GM18520 (cell line): Measurements from ENCODE around the gene KIF1C.
"Not testable (repeated sequence)": the region's sequence is repeated elsewhere in the genome, so short reads cannot be mapped to it uniquely, and the experiment has no call there.

Source experiments
- ATAC-seq: cut with Tn5 transposase; IDR thresholded peaks from one replicate; pipeline ENCODE4 v1.9.1; 2021; ENCODE audit not compliant: unreplicated experiment

Gene KIF1C

DNA sequence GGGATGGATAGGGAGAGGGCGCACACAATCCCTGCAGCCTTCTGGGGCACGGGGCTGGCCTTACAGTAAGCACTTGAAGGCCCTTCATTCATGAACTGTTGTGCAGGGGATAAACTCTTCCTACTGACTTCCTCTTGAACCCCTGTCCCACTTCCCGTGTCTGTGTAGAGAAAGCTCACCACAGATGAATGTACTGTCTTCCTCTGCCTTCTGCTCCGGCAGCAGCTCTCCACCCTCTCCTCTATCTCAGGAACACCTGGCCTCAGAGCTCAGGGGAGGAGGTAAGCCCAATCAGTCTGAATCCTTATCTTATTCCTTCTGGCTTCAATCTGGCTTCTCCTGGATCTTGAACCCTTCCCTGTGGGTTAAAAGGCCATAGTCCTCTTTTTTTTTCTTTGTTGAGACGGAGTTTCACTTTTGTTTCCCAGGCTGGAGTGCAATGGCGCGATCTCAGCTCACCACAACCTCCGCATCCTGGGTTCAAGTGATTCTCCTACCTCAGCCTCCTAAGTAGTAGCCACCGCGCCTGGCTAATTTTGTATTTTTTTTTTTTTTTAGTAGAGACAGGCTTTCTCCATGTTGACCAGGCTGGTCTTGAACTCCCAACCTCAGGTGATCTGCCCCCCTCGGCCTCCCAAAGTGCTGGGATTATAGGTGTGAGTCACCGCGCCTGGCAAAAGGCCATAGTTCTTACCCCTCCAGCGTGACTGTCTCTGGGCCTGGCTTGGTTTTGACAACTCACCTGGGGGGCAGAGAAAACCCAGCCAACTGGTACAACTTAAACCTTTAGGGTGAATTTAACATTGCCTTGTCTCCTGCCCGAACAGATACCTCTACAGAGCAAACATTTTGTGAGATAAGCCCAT, 44.6 kb downstream of the KIF1C start:
- no peak for ATAC-seq

GRCh38 chr17:5043524-5043923, 45.8 kb downstream of the KIF1C start:
- no peak for ATAC-seq

DNA sequence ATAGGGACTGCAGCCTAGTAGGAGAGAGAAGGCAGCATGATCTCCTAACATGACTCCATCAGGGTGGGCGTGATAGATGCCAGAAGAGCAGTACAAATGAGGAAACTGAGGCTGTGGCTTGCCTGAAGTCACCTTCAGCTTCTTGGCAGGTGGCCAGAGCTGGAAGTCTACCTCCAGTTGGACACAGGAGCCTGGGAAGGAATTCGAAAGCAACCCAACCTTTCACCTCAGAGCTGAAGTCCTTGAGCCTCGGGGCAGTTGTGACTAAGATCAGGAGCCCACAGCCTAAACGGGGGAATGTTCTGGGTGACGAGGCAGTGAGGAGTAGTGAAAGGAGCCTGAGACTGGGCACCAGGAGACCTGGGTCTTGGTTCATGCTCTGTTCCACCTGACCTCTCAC, 46.9 kb downstream of the KIF1C start:
- ATAC-seq, result no peak

DNA sequence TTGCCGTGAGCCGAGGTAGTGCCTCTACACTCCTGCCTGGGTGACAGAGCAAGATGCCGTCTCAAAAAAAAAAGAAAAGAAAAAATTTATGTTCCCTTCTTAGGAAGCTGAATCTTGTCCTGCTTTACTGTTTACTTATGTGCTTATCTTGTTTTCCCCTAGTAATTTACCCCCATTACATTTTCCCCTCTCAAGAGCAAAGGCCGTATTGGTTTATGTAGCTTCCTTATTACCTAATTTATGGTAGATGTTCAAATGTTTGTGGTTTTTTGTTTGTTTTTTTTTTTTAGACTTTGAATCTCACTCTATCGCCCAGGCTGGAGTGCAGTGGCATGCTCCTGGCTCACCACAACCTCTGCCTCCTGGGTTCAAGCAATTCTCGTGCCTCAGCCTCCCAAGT, 47.7 kb downstream of the KIF1C start:
- ATAC-seq, result no peak

DNA sequence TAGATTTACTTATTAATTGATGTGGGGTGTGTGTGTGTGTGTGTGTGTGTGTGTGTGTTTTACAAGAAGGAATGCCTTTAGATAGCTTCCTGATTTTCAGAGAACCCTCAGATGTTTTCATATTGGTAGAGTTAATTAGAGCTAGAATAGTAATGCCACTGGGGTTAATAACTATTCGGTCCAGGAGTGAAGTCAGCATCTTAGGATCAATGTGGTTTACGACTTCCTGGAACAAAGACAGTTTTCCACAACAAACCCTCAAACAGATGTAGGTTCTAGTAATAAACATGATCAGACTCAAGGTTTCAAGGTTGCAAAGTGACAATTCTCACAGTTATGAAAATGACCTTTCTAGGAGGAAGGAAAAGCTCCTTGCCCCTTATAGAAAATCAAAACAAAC, 49.7 kb downstream of the KIF1C start:
- ATAC-seq, result no peak

DNA sequence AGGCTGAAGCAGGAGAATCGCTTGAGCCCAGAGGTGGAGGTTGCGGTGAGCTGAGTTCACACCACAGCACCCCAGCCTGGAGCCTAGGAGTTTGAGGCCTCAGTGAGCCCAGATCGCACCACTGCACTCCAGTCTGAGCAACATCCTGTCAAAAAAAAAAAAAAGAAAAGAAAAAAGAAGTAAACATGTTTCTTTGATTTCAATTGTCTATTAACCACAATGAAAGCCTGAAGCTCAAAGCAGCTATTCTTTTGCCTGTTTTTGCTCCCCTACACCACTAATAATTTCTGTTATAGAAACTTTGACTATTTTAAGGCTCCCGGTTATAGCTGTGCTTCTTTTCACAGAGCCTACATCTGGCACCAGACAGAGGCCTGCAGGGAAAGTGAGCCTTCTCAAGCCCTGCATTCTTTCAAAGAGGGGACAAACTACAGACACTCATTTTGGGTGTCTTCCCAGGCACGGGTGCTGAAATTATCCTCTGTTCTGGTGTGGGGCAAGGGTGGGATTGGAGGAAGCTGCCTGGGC, 51.6 kb downstream of the KIF1C start:
- no peak for ATAC-seq

DNA sequence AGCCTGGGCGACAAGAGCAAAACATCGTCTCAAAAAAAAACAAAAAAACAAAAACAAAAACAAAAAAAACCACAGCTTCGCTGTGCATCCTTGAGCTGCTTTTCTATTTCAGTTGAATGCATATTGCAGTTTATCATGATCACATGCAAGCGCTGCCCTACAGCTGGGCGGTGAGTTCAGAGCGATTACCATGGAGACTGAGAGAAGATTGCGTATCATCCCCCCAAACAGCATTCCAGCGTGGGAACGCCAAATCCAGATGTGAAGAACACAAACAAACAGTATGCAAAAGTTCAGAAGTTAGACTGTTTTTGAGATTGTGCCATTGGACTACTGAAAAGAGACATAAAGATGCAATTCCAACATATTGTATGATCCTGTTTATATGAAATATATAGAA, 52.5 kb downstream of the KIF1C start:
- ATAC-seq, result no peak

DNA sequence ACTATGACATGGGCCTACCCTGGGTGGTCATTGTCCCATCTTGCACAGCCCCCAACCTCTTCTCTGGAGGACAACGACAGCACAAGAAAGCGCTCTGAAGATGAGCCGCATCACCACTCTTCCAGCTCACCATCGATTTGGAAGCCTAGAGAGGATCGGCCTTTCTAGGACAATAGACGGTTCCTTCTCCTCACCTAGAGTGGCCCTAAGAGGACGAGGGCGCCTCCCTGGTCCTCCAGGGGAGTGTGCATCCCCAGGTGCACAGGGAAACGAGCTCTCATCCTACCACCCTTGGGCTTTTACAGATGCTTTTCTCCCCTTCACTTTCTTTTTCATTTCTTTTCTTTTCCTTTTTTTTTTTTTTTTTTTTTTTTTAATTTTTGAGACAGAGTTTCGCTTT, 57.8 kb downstream of the KIF1C start:
- no peak for ATAC-seq

DNA sequence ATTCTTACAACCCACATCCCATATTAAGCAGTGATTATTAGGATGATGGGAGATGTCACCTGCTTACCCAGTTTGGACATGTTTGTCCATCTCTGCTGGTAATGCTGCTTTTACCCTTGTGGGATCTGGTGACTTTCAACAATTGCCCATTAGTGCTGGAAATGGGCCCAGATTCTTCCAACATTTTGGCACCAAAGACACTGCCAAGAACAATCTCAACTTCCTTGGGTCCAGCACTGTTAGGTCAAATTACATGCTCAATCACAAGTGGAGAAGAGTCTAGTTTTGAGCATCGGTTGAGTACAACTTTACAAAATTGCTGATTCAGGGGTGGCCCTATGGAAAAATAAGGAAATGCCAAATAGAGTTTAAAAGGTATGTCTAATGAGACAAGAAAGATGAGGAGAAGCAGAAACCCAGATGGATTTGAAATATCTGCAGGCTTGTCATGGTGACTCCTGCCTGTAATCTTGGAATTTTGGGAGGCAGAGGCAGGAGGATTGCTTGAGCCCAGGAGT, 67.5 kb downstream of the KIF1C start:
- no peak for ATAC-seq

- no peak for ATAC-seq
These were observed 70.5 kb downstream of the KIF1C start for GRCh38 chr17:5068236-5068635.

GRCh38 chr17:5069724-5070123, 72.0 kb downstream of the KIF1C start:
- ATAC-seq, result no peak

DNA sequence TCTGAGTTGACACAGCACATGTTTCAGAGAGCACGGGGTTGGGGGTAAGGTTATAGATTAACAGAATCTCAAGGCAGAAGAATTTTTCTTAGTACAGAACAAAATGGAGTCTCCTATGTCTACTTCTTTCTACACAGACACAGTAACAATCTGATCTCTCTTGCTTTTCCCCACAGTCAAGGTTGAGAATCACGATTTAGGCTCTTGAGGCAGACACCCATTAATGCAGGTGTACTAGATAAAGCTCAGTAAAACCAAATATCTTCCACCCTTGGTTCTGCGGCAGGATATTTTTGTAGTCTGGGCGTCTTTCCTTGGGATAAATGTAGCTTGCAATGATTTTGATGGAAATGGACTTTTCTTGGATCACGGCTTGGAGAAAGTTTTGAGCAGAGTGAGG, 77.7 kb downstream of the KIF1C start:
- not testable (repeated sequence) for ATAC-seq

GRCh38 chr17:5077275-5077674, 79.5 kb downstream of the KIF1C start:
- not testable (repeated sequence) for ATAC-seq

DNA sequence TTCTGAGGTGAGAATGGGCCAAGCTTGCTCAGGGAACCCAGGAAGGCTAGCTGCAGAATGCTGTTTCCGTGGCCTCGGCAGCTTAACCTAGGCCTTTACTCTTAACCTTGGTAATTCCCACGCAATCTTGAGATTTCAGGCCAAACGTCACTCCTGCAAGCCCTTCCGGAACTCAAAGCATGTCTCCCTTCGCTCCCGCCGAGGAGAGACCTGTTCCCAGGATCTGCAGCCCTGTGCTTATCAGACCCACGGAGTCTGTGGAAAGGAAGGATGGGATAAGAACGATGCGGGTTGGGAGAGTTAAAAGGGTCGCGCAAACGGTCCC, 80.0 kb downstream of the KIF1C start:
- no peak for ATAC-seq
